ENCODE measurements around the gene CABP1. TPM values are rescaled to one million over a fixed set of nuclear protein-coding genes. Genes with fewer than 3 reads are reported as not detected.
A peak's percentile ranks its signal among the peaks of the same experiment; 100 is the strongest.

The CABP1 gene
- total and polyA plus RNA-seq, 9 of the 15 experiments (the other 6 are each of a cell fraction or from before 2014, with no cell fraction given) = not detected

DNA sequence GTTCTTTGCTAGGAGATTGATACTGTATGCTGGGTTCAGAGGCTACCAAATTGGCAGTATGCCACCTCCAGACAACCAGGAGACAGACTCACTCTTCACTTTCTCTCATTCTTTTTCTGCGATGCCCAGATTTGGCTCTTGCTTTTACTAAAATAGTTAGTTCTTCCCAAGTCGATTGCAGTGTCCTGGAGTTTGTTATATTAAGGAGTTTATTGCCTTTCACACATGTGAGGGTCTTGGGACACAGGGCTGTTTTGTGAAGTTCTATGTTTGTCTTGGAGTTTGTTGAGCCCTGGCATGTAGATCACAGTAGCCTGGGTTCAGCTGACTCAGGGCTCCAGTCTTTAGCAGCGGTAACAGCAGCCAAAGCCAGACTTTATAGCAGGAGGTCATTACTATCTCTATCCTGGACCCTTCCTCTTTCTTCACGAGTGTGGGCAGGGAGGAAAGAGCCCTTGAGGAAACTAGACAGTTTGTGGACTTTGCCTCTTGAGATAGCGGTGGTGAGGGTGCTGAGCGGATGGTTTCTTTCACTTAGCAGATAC, 48.2 kb downstream of the CABP1 start (continued):
- TF ChIP-seq, protein P1, sequence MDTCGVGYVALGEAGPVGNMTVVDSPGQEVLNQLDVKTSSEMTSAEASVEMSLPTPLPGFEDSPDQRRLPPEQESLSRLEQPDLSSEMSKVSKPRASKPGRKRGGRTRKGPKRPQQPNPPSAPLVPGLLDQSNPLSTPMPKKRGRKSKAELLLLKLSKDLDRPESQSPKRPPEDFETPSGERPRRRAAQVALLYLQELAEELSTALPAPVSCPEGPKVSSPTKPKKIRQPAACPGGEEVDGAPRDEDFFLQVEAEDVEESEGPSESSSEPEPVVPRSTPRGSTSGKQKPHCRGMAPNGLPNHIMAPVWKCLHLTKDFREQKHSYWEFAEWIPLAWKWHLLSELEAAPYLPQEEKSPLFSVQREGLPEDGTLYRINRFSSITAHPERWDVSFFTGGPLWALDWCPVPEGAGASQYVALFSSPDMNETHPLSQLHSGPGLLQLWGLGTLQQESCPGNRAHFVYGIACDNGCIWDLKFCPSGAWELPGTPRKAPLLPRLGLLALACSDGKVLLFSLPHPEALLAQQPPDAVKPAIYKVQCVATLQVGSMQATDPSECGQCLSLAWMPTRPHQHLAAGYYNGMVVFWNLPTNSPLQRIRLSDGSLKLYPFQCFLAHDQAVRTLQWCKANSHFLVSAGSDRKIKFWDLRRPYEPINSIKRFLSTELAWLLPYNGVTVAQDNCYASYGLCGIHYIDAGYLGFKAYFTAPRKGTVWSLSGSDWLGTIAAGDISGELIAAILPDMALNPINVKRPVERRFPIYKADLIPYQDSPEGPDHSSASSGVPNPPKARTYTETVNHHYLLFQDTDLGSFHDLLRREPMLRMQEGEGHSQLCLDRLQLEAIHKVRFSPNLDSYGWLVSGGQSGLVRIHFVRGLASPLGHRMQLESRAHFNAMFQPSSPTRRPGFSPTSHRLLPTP (IDR thresholded peaks at IDR 0.05; ENCODE audit: borderline replicate concordance, extremely low read depth, insufficient read length) = no peak
- TF ChIP-seq ZBTB7A (IDR thresholded peaks at IDR 0.05; ENCODE audit: borderline replicate concordance, control insufficient read depth, low read depth, low read length) = peak; percentile 24; the same call in 1 of the 2 replicates
- no peak for TF ChIP-seq ATF7 (IDR thresholded peaks at IDR 0.05)
- TF ChIP-seq ZFP30 (CRISPR knock-in tag; IDR thresholded peaks at IDR 0.05; ENCODE audit: borderline replicate concordance) = no peak
- TF ChIP-seq OTX1 (CRISPR knock-in tag; IDR thresholded peaks at IDR 0.05) = no peak
- no peak for TF ChIP-seq NFXL1 (CRISPR knock-in tag; IDR thresholded peaks at IDR 0.05)
- peak; percentile 67; the same call in 1 of the 2 replicates for TF ChIP-seq SPI1 (IDR thresholded peaks at IDR 0.05; ENCODE audit: borderline replicate concordance, low read depth, low read length)
- no peak for TF ChIP-seq ZNF717 (CRISPR knock-in tag; IDR thresholded peaks at IDR 0.05)
- peak; percentile 87 for TF ChIP-seq NFIC (IDR thresholded peaks at IDR 0.05)
- TF ChIP-seq TEAD1 (CRISPR knock-in tag; IDR thresholded peaks at IDR 0.05) = no peak
- TF ChIP-seq ZNF347 (CRISPR knock-in tag; IDR thresholded peaks at IDR 0.05; ENCODE audit: low read depth) = no peak
- TF ChIP-seq, protein P2, sequence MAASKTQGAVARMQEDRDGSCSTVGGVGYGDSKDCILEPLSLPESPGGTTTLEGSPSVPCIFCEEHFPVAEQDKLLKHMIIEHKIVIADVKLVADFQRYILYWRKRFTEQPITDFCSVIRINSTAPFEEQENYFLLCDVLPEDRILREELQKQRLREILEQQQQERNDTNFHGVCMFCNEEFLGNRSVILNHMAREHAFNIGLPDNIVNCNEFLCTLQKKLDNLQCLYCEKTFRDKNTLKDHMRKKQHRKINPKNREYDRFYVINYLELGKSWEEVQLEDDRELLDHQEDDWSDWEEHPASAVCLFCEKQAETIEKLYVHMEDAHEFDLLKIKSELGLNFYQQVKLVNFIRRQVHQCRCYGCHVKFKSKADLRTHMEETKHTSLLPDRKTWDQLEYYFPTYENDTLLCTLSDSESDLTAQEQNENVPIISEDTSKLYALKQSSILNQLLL (CRISPR knock-in tag; IDR thresholded peaks at IDR 0.05; ENCODE audit: borderline replicate concordance) = no peak
- TF ChIP-seq, protein P3, sequence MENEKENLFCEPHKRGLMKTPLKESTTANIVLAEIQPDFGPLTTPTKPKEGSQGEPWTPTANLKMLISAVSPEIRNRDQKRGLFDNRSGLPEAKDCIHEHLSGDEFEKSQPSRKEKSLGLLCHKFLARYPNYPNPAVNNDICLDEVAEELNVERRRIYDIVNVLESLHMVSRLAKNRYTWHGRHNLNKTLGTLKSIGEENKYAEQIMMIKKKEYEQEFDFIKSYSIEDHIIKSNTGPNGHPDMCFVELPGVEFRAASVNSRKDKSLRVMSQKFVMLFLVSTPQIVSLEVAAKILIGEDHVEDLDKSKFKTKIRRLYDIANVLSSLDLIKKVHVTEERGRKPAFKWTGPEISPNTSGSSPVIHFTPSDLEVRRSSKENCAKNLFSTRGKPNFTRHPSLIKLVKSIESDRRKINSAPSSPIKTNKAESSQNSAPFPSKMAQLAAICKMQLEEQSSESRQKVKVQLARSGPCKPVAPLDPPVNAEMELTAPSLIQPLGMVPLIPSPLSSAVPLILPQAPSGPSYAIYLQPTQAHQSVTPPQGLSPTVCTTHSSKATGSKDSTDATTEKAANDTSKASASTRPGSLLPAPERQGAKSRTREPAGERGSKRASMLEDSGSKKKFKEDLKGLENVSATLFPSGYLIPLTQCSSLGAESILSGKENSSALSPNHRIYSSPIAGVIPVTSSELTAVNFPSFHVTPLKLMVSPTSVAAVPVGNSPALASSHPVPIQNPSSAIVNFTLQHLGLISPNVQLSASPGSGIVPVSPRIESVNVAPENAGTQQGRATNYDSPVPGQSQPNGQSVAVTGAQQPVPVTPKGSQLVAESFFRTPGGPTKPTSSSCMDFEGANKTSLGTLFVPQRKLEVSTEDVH (IDR thresholded peaks at IDR 0.05; ENCODE audit: low read depth, partially characterized antibody) = no peak
- TF ChIP-seq XRCC4 (IDR thresholded peaks at IDR 0.05; ENCODE audit: extremely low read depth, insufficient read depth, insufficient read length) = no peak
- no peak for TF ChIP-seq CBX2 (IDR thresholded peaks at IDR 0.05; ENCODE audit: insufficient read depth, low read length, poor library complexity, severe bottlenecking)
- no peak for TF ChIP-seq FIP1L1 (IDR thresholded peaks at IDR 0.05; ENCODE audit: low read depth, low read length, poor library complexity, severe bottlenecking)
- no peak for TF ChIP-seq KDM1A (IDR thresholded peaks at IDR 0.05)
- TF ChIP-seq RBM17 (IDR thresholded peaks at IDR 0.05; ENCODE audit: borderline replicate concordance, low read depth, low read length) = no peak
- no peak for TF ChIP-seq TAL1 (IDR thresholded peaks at IDR 0.05)
- TF ChIP-seq, protein P4, sequence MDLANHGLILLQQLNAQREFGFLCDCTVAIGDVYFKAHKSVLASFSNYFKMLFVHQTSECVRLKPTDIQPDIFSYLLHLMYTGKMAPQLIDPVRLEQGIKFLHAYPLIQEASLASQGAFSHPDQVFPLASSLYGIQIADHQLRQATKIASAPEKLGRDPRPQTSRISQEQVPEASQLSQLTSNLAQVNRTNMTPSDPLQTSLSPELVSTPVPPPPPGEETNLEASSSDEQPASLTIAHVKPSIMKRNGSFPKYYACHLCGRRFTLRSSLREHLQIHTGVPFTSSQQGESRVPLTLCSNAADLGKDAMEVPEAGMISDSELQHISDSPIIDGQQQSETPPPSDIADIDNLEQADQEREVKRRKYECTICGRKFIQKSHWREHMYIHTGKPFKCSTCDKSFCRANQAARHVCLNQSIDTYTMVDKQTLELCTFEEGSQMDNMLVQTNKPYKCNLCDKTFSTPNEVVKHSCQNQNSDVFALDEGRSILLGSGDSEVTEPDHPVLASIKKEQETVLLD (IDR thresholded peaks at IDR 0.05) = no peak
- no peak for TF ChIP-seq TEAD2 (tag; IDR thresholded peaks at IDR 0.05)
